Endothelial cell of umbilical vein (primary cell): ENCODE data around the gene RBFOX1.

Experiments
- CTCF ChIP-seq, 2 donors: IDR thresholded peaks; 1 replicate in 1 of 2; 2 replicates in 1 of 2; pipeline ENCODE4 v1.5.1; 2011; ENCODE audit warnings: low read length in 2 of 2, mild to moderate bottlenecking in 2 of 2, moderate library complexity in 2 of 2, control low read depth in 1 of 2, inconsistent platforms in 1 of 2, low read depth in 1 of 2; ENCODE audit not compliant: insufficient read depth in 1 of 2; ENCODE audit errors: extremely low read depth in 1 of 2
- EZH2 ChIP-seq: IDR thresholded peaks from 2 replicates; pipeline ENCODE4 v1.6.1; 2012; ENCODE audit warnings: borderline replicate concordance, low read depth, mild to moderate bottlenecking, moderate library complexity, low read length, inconsistent platforms; ENCODE audit not compliant: severe bottlenecking
- GATA2 ChIP-seq: IDR thresholded peaks from 2 replicates; pipeline ENCODE4 v1.7.0; 2011; ENCODE audit warnings: low read depth, mild to moderate bottlenecking, moderate library complexity, mixed read lengths, low read length; ENCODE audit not compliant: insufficient read length, insufficient read depth
- MAX ChIP-seq: IDR thresholded peaks from 2 replicates; pipeline ENCODE4 v1.6.1; 2011; ENCODE audit not compliant: insufficient read depth, insufficient read length
- MYC ChIP-seq: IDR thresholded peaks from one replicate; pipeline ENCODE4 v1.6.1; 2011; ENCODE audit warnings: mild to moderate bottlenecking, low read depth, low read length
- POLR2A ChIP-seq: IDR thresholded peaks from 2 replicates; pipeline ENCODE4 v1.6.1; 2012; ENCODE audit warnings: low read depth, mild to moderate bottlenecking, control low read depth, low read length

GRCh38 chr16:7362231-7362630 is 29.6 kb downstream of the RBFOX1 start:
- TF ChIP-seq POLR2A (no peak), CTCF (IDR thresholded peaks at IDR 0.05; ENCODE audit: extremely low read depth in 1 of 2, insufficient read depth in 1 of 2, low read depth in 1 of 2, low read length in 2 of 2) (no peak), EZH2 (no peak), MAX (no peak), GATA2 (no peak), MYC (no peak)
